Activated CD8-positive, alpha-beta memory T cell treated with anti-CD3 and anti-CD28 coated beads for 48 hours (primary cell): ENCODE measurements around the gene CEP162.
"Not testable (repeated sequence)": the region's sequence is repeated elsewhere in the genome, so short reads cannot be mapped to it uniquely, and the experiment has no call there.

ENCODE experiments used
- DNase-seq, 3 experiments: peaks; one replicate each; pipeline ENCODE4 v3.0.0-alpha.2; 2020; ENCODE audit warnings: low read depth in 2 of 3, low spot score in 2 of 3

Gene CEP162

GRCh38 chr6:84150705-84151104 lies 76.7 kb downstream of the CEP162 start:
- DNase-seq, result no peak

- DNase-seq, result no peak
Measured at GRCh38 chr6:84141521-84141920, 85.9 kb downstream of the CEP162 start.

- no peak for DNase-seq
Measured at GRCh38 chr6:84139311-84139710, 88.1 kb downstream of the CEP162 start.

GRCh38 chr6:84137989-84138575 lies 89.4 kb downstream of the CEP162 start:
- no peak for DNase-seq

GRCh38 chr6:84137051-84137375 lies 90.4 kb downstream of the CEP162 start:
- DNase-seq, result no peak

GRCh38 chr6:84136364-84137050 lies 90.9 kb downstream of the CEP162 start:
- no peak for DNase-seq

GRCh38 chr6:84135291-84135690 lies 92.2 kb downstream of the CEP162 start:
- DNase-seq, result no peak

GRCh38 chr6:84133385-84133784 lies 94.1 kb downstream of the CEP162 start:
- not testable (repeated sequence) for DNase-seq

- not testable (repeated sequence) for DNase-seq
Measured at GRCh38 chr6:84129588-84129987, 97.9 kb downstream of the CEP162 start.

GRCh38 chr6:84123186-84123585 lies 104.3 kb downstream of the CEP162 start:
- DNase-seq, result no peak

- no peak for DNase-seq
Measured at GRCh38 chr6:84119277-84119676, 108.2 kb downstream of the CEP162 start.

- no peak for DNase-seq
Measured at GRCh38 chr6:84118191-84118590, 109.3 kb downstream of the CEP162 start.

- not testable (repeated sequence) for DNase-seq
Measured at GRCh38 chr6:84114933-84115594, 112.4 kb downstream of the CEP162 start.

GRCh38 chr6:84111351-84111750 lies 116.1 kb downstream of the CEP162 start:
- not testable (repeated sequence) for DNase-seq

- DNase-seq, result no peak
Measured at GRCh38 chr6:84107495-84107894, 119.9 kb downstream of the CEP162 start.

GRCh38 chr6:84105215-84105924 lies 122.1 kb downstream of the CEP162 start:
- DNase-seq, result not testable (repeated sequence)

GRCh38 chr6:84103029-84103428 lies 124.4 kb downstream of the CEP162 start:
- DNase-seq, result no peak

- no peak for DNase-seq
Measured at GRCh38 chr6:84095156-84095555, 132.3 kb downstream of the CEP162 start.

- DNase-seq, result no peak
Measured at GRCh38 chr6:84093441-84094435, 133.7 kb downstream of the CEP162 start.

- DNase-seq, result no peak
Measured at GRCh38 chr6:84089552-84089951, 137.9 kb downstream of the CEP162 start.

- no peak for DNase-seq
Measured at GRCh38 chr6:84089081-84089480, 138.4 kb downstream of the CEP162 start.
